Ammon's horn (tissue), 1 donor: ENCODE measurements around the gene LYG1.
A peak's percentile ranks its signal among the peaks of the same experiment; 100 is the strongest.
"Not testable (repeated sequence)": the region's sequence is repeated elsewhere in the genome, so short reads cannot be mapped to it uniquely, and the experiment has no call there.

Experiments used
- DNase-seq: peaks from one replicate; pipeline ENCODE4 v3.0.0-alpha.2; 2016; ENCODE audit warnings: low spot score

The LYG1 gene

GRCh38 chr2:99301097-99301496, at the start of gene LYG1:
Gene LYG1, minus strand, starts transcription at chr2:99301197. Its CDS starts 5,527 bp downstream, at chr2:99295670.
- not testable (repeated sequence) for DNase-seq

GRCh38 chr2:99350194-99350593, 49.2 kb upstream of the LYG1 start:
- DNase-seq: no peak

GRCh38 chr2:99348173-99348572, 47.2 kb upstream of the LYG1 start:
- no peak for DNase-seq

GRCh38 chr2:99346218-99346617, 45.2 kb upstream of the LYG1 start:
- no peak for DNase-seq

GRCh38 chr2:99345446-99345845, 44.4 kb upstream of the LYG1 start:
- DNase-seq: not testable (repeated sequence)

GRCh38 chr2:99342536-99342935, 41.5 kb upstream of the LYG1 start:
- no peak for DNase-seq

GRCh38 chr2:99340669-99341236, 39.8 kb upstream of the LYG1 start:
- no peak for DNase-seq

- DNase-seq: no peak
Measured at GRCh38 chr2:99338029-99338585, 37.1 kb upstream of the LYG1 start.

GRCh38 chr2:99337113-99338028, 36.4 kb upstream of the LYG1 start, which contains the start of gene EIF5B:
Gene EIF5B, plus strand, starts transcription at chr2:99337389. Its CDS starts 166 bp downstream, at chr2:99337555.
- peak; percentile 98 for DNase-seq

- no peak for DNase-seq
Measured at GRCh38 chr2:99336804-99337112, 35.8 kb upstream of the LYG1 start.

GRCh38 chr2:99335911-99336803, 35.2 kb upstream of the LYG1 start, which contains the start of gene TXNDC9:
Gene TXNDC9, minus strand, starts transcription at chr2:99336333. Its CDS starts 3,123 bp downstream, at chr2:99333210.
- DNase-seq: peak; percentile 99

GRCh38 chr2:99325384-99325783, 24.4 kb upstream of the LYG1 start:
- no peak for DNase-seq

GRCh38 chr2:99317873-99318200, 16.8 kb upstream of the LYG1 start:
- DNase-seq: not testable (repeated sequence)

GRCh38 chr2:99317161-99317872, 16.3 kb upstream of the LYG1 start:
- no peak for DNase-seq

- no peak for DNase-seq
Measured at GRCh38 chr2:99299580-99299979, 1.4 kb downstream of the LYG1 start.

- DNase-seq: no peak
Measured at GRCh38 chr2:99297994-99298393, 3.0 kb downstream of the LYG1 start.

- no peak for DNase-seq
Measured at GRCh38 chr2:99285526-99285925, 15.5 kb downstream of the LYG1 start.

GRCh38 chr2:99279969-99280695, 20.9 kb downstream of the LYG1 start:
- no peak for DNase-seq

GRCh38 chr2:99278793-99279291, 22.2 kb downstream of the LYG1 start:
- DNase-seq: no peak

- not testable (repeated sequence) for DNase-seq
Measured at GRCh38 chr2:99278195-99278765, 22.7 kb downstream of the LYG1 start.
